ENCODE results near the gene ZNF519. TPM values are rescaled to one million over a fixed set of nuclear protein-coding genes. Genes with fewer than 3 reads are reported as not detected.
A peak's percentile ranks its signal among the peaks of the same experiment; 100 is the strongest.

Gene ZNF519
- total RNA-seq, 1 experiment from 2014 or later: 5.9 TPM

DNA sequence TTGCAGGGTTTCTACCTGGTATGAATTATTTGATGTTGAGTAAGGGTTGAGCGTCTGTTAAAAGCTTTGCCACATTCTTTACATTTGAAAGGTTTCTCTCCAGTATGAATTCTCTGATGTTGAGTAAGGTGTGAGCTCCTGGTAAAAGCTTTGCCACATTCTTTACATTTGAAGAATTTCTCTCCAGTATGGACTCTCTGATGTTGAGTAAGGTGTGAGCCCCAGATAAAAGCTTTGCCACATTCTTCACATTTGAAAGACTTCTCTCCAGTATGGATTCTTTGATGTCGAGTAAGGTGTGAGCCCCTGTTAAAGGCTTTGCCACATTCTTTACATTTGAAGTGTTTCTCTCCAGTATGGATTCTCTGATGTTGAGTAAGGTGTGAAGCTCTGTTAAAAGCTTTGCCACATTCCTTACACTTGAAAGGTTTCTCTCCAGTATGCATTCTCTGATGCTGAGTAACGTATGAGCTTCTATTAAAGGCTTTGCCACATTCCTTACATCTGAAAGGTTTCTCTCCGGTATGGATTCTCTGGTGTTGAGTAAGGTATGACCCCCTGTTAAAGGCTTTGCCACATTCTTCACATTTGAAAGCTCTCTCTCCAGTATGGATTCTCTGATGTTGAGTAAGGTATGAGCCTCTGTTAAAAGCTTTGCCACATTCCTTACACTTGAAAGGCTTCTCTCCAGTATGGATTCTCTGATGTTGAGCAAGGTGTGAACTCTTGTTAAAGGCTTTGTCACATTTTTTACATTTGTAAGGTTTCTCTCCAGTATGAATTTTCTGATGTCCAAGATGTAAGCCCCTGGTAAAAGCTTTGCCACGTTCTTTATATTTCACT, 27.1 kb downstream of the ZNF519 start:
- Histone ChIP-seq H3K79me2 (ENCODE audit: low read length) (peaks cover 3% of the 10 kb centered on the region; the same call in 1 of the 2 replicates), H2AFZ (ENCODE audit: low read length) (no peak overlapping the region), H3K36me3 (ENCODE audit: low read depth, low read length) (peaks cover 36% of the 10 kb centered on the region), H3K9me3 (ENCODE audit: low read length) (peaks cover 26% of the 10 kb centered on the region; the same call in 1 of the 2 replicates), H3K27ac (ENCODE audit: low read length) (no peak overlapping the region), H3K9me2 (replicated peaks; ENCODE audit: low read length) (no peaks in the 10 kb centered on the region), H3K27me3 (ENCODE audit: low read length) (no peaks in the 10 kb centered on the region), H3K9ac (ENCODE audit: low read length) (no peak overlapping the region), H3K4me3 (ENCODE audit: low read length) (no peak overlapping the region), H3K4me1 (ENCODE audit: insufficient read depth, low read length) (no peaks in the 10 kb centered on the region), H3K4me2 (ENCODE audit: low read length) (no peak overlapping the region), H3F3A (ENCODE audit: low read length, unreplicated experiment) (no peaks in the 10 kb centered on the region), H4K20me1 (ENCODE audit: low read length) (no peaks in the 10 kb centered on the region)
- DNase-seq (peak; percentile 26), ATAC-seq (no peak; the same call in 1 of the 2 replicates)
- intact Hi-C loops (cut with micrococcal nuclease): no loop called here
- CTCF ChIA-PET: no interaction called here
- TF ChIP-seq, protein P1, sequence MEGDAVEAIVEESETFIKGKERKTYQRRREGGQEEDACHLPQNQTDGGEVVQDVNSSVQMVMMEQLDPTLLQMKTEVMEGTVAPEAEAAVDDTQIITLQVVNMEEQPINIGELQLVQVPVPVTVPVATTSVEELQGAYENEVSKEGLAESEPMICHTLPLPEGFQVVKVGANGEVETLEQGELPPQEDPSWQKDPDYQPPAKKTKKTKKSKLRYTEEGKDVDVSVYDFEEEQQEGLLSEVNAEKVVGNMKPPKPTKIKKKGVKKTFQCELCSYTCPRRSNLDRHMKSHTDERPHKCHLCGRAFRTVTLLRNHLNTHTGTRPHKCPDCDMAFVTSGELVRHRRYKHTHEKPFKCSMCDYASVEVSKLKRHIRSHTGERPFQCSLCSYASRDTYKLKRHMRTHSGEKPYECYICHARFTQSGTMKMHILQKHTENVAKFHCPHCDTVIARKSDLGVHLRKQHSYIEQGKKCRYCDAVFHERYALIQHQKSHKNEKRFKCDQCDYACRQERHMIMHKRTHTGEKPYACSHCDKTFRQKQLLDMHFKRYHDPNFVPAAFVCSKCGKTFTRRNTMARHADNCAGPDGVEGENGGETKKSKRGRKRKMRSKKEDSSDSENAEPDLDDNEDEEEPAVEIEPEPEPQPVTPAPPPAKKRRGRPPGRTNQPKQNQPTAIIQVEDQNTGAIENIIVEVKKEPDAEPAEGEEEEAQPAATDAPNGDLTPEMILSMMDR (conservative IDR thresholded peaks at IDR 0.05; ENCODE audit: low read depth, low read length): no peak
- TF ChIP-seq EZH2phosphoT487 (IDR thresholded peaks at IDR 0.05; ENCODE audit: borderline replicate concordance, low read length) (no peak), EZH2 (IDR thresholded peaks at IDR 0.05; ENCODE audit: low read length, unreplicated experiment) (no peak)
- BruUV-seq (replicated peaks): no TSS peak
- POLR2A ChIA-PET (ENCODE audit: unreplicated experiment): interaction anchor here (0.6 kb wide), 1 partner anchor 272 kb away, joined by 5 read pairs; no protein-coding TSS in a partner anchor

DNA sequence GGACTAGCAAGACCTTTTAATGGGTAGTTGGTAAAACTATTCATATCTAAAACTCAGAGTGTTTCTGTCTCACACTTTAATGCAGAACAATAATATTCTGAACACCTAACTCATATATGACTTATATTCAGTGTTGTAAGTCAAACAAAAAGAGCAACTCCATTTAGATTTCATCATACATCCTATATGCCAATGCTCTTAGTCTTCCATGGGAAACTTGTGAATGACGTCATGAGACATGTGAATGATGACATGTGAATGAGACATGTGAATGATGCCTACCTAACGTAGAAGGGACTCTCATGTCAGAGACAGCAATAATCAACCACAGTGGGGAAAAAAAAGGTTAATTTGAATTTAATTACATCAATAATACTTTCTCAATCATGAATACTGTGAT, 28.0 kb downstream of the ZNF519 start:
- ATAC-seq (no peak), DNase-seq (no peak)
- no peaks in the 10 kb centered on the region for H3K4me1 ChIP-seq (ENCODE audit: insufficient read depth, low read length)
- TF ChIP-seq, protein P1 (conservative IDR thresholded peaks at IDR 0.05; ENCODE audit: low read depth, low read length): no peak
- TF ChIP-seq EZH2 (IDR thresholded peaks at IDR 0.05; ENCODE audit: low read length, unreplicated experiment) (no peak), EZH2phosphoT487 (IDR thresholded peaks at IDR 0.05; ENCODE audit: borderline replicate concordance, low read length) (no peak)
- CTCF ChIA-PET: no interaction called here
- H4K20me1 ChIP-seq (ENCODE audit: low read length): no peaks in the 10 kb centered on the region
- H3K36me3 ChIP-seq (ENCODE audit: low read depth, low read length): peaks cover 30% of the 10 kb centered on the region
- H3K9ac ChIP-seq (ENCODE audit: low read length): no peak overlapping the region
- no peak overlapping the region for H3K27ac ChIP-seq (ENCODE audit: low read length)
- no peak overlapping the region for H2AFZ ChIP-seq (ENCODE audit: low read length)
- H3K4me3 ChIP-seq (ENCODE audit: low read length): no peak overlapping the region
- no TSS peak for BruUV-seq (replicated peaks)
- no peak overlapping the region for H3K4me2 ChIP-seq (ENCODE audit: low read length)
- H3F3A ChIP-seq (ENCODE audit: low read length, unreplicated experiment): no peaks in the 10 kb centered on the region
- H3K9me2 ChIP-seq (replicated peaks; ENCODE audit: low read length): no peaks in the 10 kb centered on the region
- H3K9me3 ChIP-seq (ENCODE audit: low read length): peaks cover 20% of the 10 kb centered on the region; the same call in 1 of the 2 replicates
- no peaks in the 10 kb centered on the region for H3K27me3 ChIP-seq (ENCODE audit: low read length)
- no peaks in the 10 kb centered on the region for H3K79me2 ChIP-seq (ENCODE audit: low read length)
- POLR2A ChIA-PET (ENCODE audit: unreplicated experiment): no interaction called here
- intact Hi-C loops (cut with micrococcal nuclease): no loop called here
